Endothelial cell of umbilical vein (primary cell): ENCODE measurements around the gene ANKRD12. TPM values are rescaled to one million over a fixed set of nuclear protein-coding genes. Genes with fewer than 3 reads are reported as not detected.

Source experiments
- BruUV-seq: library from RNA; stranded (reverse); fragments of 400-500 nt; replicated peaks from 2 replicates; lab custom pipeline; 2021; lab: Mats Ljungman, UMichigan
- CTCF ChIA-PET: fragments of 300-600, 350-600 bp; sonication (Branson Sonifier 250); formaldehyde crosslinking; loops from one replicate; lab custom pipeline; 2021; ENCODE audit warnings: antibody characterized with exemption, inconsistent platforms; lab: Charles Lee
- POLR2A ChIA-PET: fragments of 300-600, 350-600 bp; sonication (Branson Sonifier 250); formaldehyde crosslinking; loops from one replicate; lab custom pipeline; 2021; ENCODE audit warnings: antibody characterized with exemption, inconsistent platforms; lab: Charles Lee
- DNase-seq: peaks from one replicate; pipeline ENCODE4 v3.0.0-alpha.2; 2011; ENCODE audit warnings: low read depth, low spot score
- FAIRE-seq: peaks from 2 replicates; lab custom pipeline; 2011; peaks lifted over from hg19 to GRCh38; lab: Jason Lieb, UNC
- H2AFZ ChIP-seq: 2 replicates; pipeline ENCODE4 v1.6.0; 2012; ENCODE audit warnings: low read depth, low read length, control low read depth, inconsistent platforms
- H3K27ac ChIP-seq: 2 replicates; pipeline ENCODE4 v1.5.1; 2011; ENCODE audit warnings: low read depth, mild to moderate bottlenecking, control low read depth, low read length, moderate library complexity; ENCODE audit not compliant: insufficient read depth
- H3K27me3 ChIP-seq, 2 experiments: 2 replicates each; pipeline versions ENCODE4 v1.6.0 to v1.6.1; 2011; ENCODE audit warnings: low read length in 2 of 2, mixed read lengths in 1 of 2; ENCODE audit not compliant: control insufficient read depth in 2 of 2, insufficient read depth in 2 of 2
- H3K36me3 ChIP-seq, 2 experiments: 2 replicates in 1 of 2; 3 replicates in 1 of 2; pipeline ENCODE4 v1.5.1; 2011; ENCODE audit warnings: low read length in 2 of 2, mild to moderate bottlenecking in 1 of 2, moderate library complexity in 1 of 2; ENCODE audit not compliant: control insufficient read depth in 2 of 2, insufficient read depth in 2 of 2; ENCODE audit errors: extremely low read depth in 1 of 2
- H3K4me1 ChIP-seq: 3 replicates; pipeline ENCODE4 v1.5.1; 2011; ENCODE audit warnings: mild to moderate bottlenecking, low read length; ENCODE audit not compliant: control insufficient read depth, insufficient read depth; ENCODE audit errors: extremely low read depth
- H3K4me2 ChIP-seq: 2 replicates; pipeline ENCODE4 v1.6.1; 2011; ENCODE audit warnings: low read length, control low read depth, mixed read lengths; ENCODE audit not compliant: insufficient read depth
- H3K4me3 ChIP-seq, 3 experiments: fragments of 200-600 bp in 1 of 3; sonication (generic), shearing (Covaris generic) in 1 of 3; replicated peaks in 1 of 3; 2 replicates each; pipeline ENCODE4 v1.5.1; 2011 to 2016; ENCODE audit warnings: control low read depth in 3 of 3, low read length in 3 of 3, mild to moderate bottlenecking in 2 of 3, inconsistent platforms in 1 of 3, low read depth in 1 of 3, moderate library complexity in 1 of 3; ENCODE audit not compliant: insufficient read depth in 1 of 3
- H3K79me2 ChIP-seq: 2 replicates; pipeline ENCODE4 v1.6.0; 2012; ENCODE audit warnings: low read length, inconsistent platforms; ENCODE audit not compliant: control insufficient read depth, insufficient read depth
- H3K9ac ChIP-seq: replicated peaks from 2 replicates; pipeline ENCODE3; 2011; ENCODE audit warnings: low read length, control low read depth; ENCODE audit not compliant: insufficient read depth; ENCODE audit errors: extremely low read depth
- H3K9me1 ChIP-seq: replicated peaks from 3 replicates; pipeline ENCODE4 v1.6.0; 2011; ENCODE audit warnings: mild to moderate bottlenecking, low read length; ENCODE audit not compliant: control insufficient read depth, insufficient read depth; ENCODE audit errors: extremely low read depth
- H3K9me3 ChIP-seq: replicated peaks from 2 replicates; pipeline ENCODE4 v1.5.1; 2012; ENCODE audit warnings: low read length, inconsistent platforms; ENCODE audit not compliant: control insufficient read depth, insufficient read depth
- H4K20me1 ChIP-seq: replicated peaks from 2 replicates; pipeline ENCODE3; 2011; ENCODE audit warnings: mild to moderate bottlenecking, low read length; ENCODE audit not compliant: control insufficient read depth, insufficient read depth; ENCODE audit errors: extremely low read depth
- EZH2 ChIP-seq: IDR thresholded peaks from 2 replicates; pipeline ENCODE4 v1.6.1; 2012; ENCODE audit warnings: borderline replicate concordance, low read depth, mild to moderate bottlenecking, moderate library complexity, low read length, inconsistent platforms; ENCODE audit not compliant: severe bottlenecking
- FOS ChIP-seq: IDR thresholded peaks from 2 replicates; pipeline ENCODE4 v1.6.1; 2011; ENCODE audit warnings: mild to moderate bottlenecking, low read length, moderate library complexity, borderline replicate concordance; ENCODE audit not compliant: insufficient read depth
- GATA2 ChIP-seq: IDR thresholded peaks from 2 replicates; pipeline ENCODE4 v1.7.0; 2011; ENCODE audit warnings: low read depth, mild to moderate bottlenecking, moderate library complexity, mixed read lengths, low read length; ENCODE audit not compliant: insufficient read length, insufficient read depth
- JUN ChIP-seq: IDR thresholded peaks from 2 replicates; pipeline ENCODE4 v1.6.1; 2011; ENCODE audit warnings: borderline replicate concordance, low read depth; ENCODE audit not compliant: insufficient read length, insufficient read depth
- MYC ChIP-seq: IDR thresholded peaks from one replicate; pipeline ENCODE4 v1.6.1; 2011; ENCODE audit warnings: mild to moderate bottlenecking, low read depth, low read length
- POLR2A ChIP-seq: IDR thresholded peaks from 2 replicates; pipeline ENCODE4 v1.6.1; 2012; ENCODE audit warnings: low read depth, mild to moderate bottlenecking, control low read depth, low read length
- POLR2AphosphoS5 ChIP-seq: IDR thresholded peaks from 2 replicates; pipeline ENCODE4 v1.6.1; 2012; ENCODE audit warnings: low read depth, mild to moderate bottlenecking, control low read depth, low read length, moderate library complexity; ENCODE audit not compliant: insufficient read depth
- dilution Hi-C: fragments of 300-500 bp; cut with MboI; formaldehyde crosslinking; loops from one replicate; pipeline ENCODE4 v1.15.0; 2019; ENCODE audit warnings: low sequenced_read_pairs; ENCODE audit not compliant: extremely low pct_ligation_motif_present
- intact Hi-C: fragments of 100-400 bp; cut with micrococcal nuclease; formaldehyde crosslinking; loops from one replicate; pipeline ENCODE4 v1.10.0; 2022
- polyA plus RNA-seq, 4 experiments: library from polyadenylated mRNA; depleted of rRNA in 3 of 4; stranded (reverse) in 3 of 4; unstranded in 1 of 4; fragments of >200 nt; gene quantifications; 2 replicates each; pipeline versions ENCODE4 v1.2.1 to v1.2.3, GENCODE V29; 2011 to 2012; ENCODE audit warnings: missing spikeins in 1 of 4
- total RNA-seq: library from RNA; stranded (reverse); gene quantifications from 2 replicates; pipeline ENCODE4 v1.2.3, GENCODE V29; 2021
- TF ChIP-seq, protein P1 (sequence below): IDR thresholded peaks from 2 replicates; pipeline ENCODE4 v1.6.1; 2011; ENCODE audit not compliant: insufficient read depth, insufficient read length
- TF ChIP-seq, protein P2 (sequence below), 2 donors: IDR thresholded peaks; 1 replicate in 1 of 2; 2 replicates in 1 of 2; pipeline ENCODE4 v1.5.1; 2011; ENCODE audit warnings: low read length in 2 of 2, mild to moderate bottlenecking in 2 of 2, moderate library complexity in 2 of 2, control low read depth in 1 of 2, inconsistent platforms in 1 of 2, low read depth in 1 of 2; ENCODE audit not compliant: insufficient read depth in 1 of 2; ENCODE audit errors: extremely low read depth in 1 of 2

ANKRD12 gene
- total and polyA plus RNA-seq, 2 donors (not counting 3 experiments of a cell fraction or from before 2014, with no cell fraction given): 1.5 to 25.4 TPM

DNA sequence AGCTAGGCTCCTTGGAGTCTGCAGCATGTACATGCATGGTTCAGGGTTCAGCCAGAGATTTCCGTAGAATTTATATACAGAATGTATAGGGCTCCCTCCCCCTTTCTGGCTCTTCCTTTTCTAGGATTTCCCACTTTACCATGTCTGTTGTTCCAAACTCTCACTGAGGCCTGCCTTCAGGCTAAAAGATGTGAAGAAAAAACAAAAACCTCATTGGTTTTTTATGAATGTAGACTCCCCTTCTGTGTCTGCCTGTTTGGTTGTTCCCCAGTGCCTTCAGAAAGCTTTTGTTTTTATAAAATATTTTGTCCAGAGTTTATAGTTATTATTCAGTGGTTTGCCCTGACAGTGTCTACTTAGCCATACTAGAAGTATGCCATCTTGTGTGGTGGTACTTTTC, 30.5 kb upstream of the ANKRD12 start:
- no peak overlapping the region for H3K27ac ChIP-seq

DNA sequence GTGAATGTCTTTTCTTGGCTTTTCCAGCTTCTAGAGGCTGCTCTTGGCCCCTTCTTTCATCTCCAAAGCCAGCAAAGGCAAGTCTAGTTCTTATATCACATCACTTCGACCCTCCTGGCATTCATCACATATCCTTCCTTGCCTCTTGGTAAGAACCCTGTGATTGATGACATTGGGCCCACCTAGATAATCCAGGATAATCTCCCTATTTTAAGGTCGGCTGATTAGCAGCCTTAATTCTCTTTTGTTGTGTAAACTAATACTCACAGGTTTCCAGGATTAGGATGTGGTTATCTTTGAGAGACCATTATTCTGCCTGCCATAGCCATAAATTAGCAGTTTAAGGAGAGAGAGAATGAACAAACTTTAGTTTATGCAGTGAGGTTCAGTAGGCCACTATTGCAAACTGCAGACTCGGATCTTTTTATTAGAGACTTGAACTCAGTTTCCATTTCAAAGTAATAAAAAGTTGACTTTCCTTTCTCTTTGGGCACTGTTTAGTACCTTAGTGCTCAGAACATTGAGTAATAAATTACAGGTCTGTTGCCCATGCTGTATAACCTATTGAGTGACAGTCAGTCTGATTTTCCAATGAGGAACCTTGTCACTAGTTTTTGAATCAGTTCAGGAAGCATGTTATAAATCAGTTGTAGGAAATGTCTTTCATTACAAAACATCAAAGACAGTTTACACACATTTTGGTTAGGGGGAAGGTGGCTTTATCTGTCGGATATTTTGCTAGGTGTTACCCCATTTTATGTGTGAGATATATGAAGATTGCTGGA, 29.6 kb upstream of the ANKRD12 start:
- no peak for DNase-seq
- intact Hi-C loops: no loop called here

More for the DNA sequence above, 30.5 kb upstream of the ANKRD12 start:
- intact Hi-C loops: no loop called here
- peaks cover 6% of the 10 kb centered on the region for H4K20me1 ChIP-seq
- H3K9me1 ChIP-seq: no peaks in the 10 kb centered on the region
- peak overlapping the region; percentile 99 for H3K4me2 ChIP-seq
- FAIRE-seq (no peak), DNase-seq (no peak)
- no peaks in the 10 kb centered on the region for H3K9me3 ChIP-seq
- TF ChIP-seq, protein P1, sequence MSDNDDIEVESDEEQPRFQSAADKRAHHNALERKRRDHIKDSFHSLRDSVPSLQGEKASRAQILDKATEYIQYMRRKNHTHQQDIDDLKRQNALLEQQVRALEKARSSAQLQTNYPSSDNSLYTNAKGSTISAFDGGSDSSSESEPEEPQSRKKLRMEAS: no peak
- no peak for TF ChIP-seq JUN
- no peaks in the 10 kb centered on the region for H3K27me3 ChIP-seq
- H3K4me3 ChIP-seq: peak overlapping the region in 1 of 3 experiments; percentile 10
- CTCF ChIA-PET: no interaction called here
- dilution Hi-C loops: no loop called here
- peaks cover 0 to 2% of the 10 kb centered on the region in 2 experiments for H3K36me3 ChIP-seq
- H2AFZ ChIP-seq: no peak overlapping the region
- peaks cover 85% of the 10 kb centered on the region for H3K79me2 ChIP-seq
- no peak overlapping the region for H3K9ac ChIP-seq
- BruUV-seq: no TSS peak
- POLR2A ChIA-PET: no interaction called here
- peaks cover 46% of the 10 kb centered on the region for H3K4me1 ChIP-seq

More for the DNA sequence above, 29.6 kb upstream of the ANKRD12 start:
- no peak overlapping the region for H3K9ac ChIP-seq
- no peak overlapping the region for H3K4me3 ChIP-seq
- CTCF ChIA-PET: interaction anchor here (1.2 kb wide), 1 partner anchor 11 kb away, joined by 4 read pairs; no protein-coding TSS in a partner anchor
- BruUV-seq: no TSS peak
- no peak for FAIRE-seq
- H3K4me2 ChIP-seq: peak overlapping the region; percentile 99
- H3K36me3 ChIP-seq: peaks cover 0 to 2% of the 10 kb centered on the region in 2 experiments
- H3K9me3 ChIP-seq: no peaks in the 10 kb centered on the region
- TF ChIP-seq MYC: no peak
- TF ChIP-seq FOS: no peak
- no peak for TF ChIP-seq GATA2
- TF ChIP-seq JUN: no peak
- no peak for TF ChIP-seq EZH2
- TF ChIP-seq, protein P2, sequence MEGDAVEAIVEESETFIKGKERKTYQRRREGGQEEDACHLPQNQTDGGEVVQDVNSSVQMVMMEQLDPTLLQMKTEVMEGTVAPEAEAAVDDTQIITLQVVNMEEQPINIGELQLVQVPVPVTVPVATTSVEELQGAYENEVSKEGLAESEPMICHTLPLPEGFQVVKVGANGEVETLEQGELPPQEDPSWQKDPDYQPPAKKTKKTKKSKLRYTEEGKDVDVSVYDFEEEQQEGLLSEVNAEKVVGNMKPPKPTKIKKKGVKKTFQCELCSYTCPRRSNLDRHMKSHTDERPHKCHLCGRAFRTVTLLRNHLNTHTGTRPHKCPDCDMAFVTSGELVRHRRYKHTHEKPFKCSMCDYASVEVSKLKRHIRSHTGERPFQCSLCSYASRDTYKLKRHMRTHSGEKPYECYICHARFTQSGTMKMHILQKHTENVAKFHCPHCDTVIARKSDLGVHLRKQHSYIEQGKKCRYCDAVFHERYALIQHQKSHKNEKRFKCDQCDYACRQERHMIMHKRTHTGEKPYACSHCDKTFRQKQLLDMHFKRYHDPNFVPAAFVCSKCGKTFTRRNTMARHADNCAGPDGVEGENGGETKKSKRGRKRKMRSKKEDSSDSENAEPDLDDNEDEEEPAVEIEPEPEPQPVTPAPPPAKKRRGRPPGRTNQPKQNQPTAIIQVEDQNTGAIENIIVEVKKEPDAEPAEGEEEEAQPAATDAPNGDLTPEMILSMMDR (IDR thresholded peaks at IDR 0.05; ENCODE audit: extremely low read depth in 1 of 2, insufficient read depth in 1 of 2, low read depth in 1 of 2, low read length in 2 of 2): no peak
- no peak for TF ChIP-seq POLR2A
- TF ChIP-seq POLR2AphosphoS5: no peak
- TF ChIP-seq, protein P1: no peak
- H2AFZ ChIP-seq: no peak overlapping the region
- peaks cover 94% of the 10 kb centered on the region for H3K79me2 ChIP-seq
- no peaks in the 10 kb centered on the region for H3K9me1 ChIP-seq
- H3K27ac ChIP-seq: no peak overlapping the region
- H3K27me3 ChIP-seq: no peaks in the 10 kb centered on the region
- dilution Hi-C loops: no loop called here
- H3K4me1 ChIP-seq: peaks cover 39% of the 10 kb centered on the region
- H4K20me1 ChIP-seq: peaks cover 6% of the 10 kb centered on the region
- POLR2A ChIA-PET: no interaction called here
